Parathyroid adenoma (tissue), 2 donors: ENCODE results near the gene PGBD5.

Experiments used
- H2AFZ ChIP-seq: fragments of 300-600 bp; sonication (generic); one replicate; pipeline ENCODE4 v1.7.0; 2017; ENCODE audit warnings: antibody characterized with exemption, mild to moderate bottlenecking
- H3K27ac ChIP-seq: fragments of 300-600 bp; sonication (generic); one replicate; pipeline ENCODE4 v1.7.0; 2017
- H3K27me3 ChIP-seq: fragments of 300-600 bp; sonication (generic); one replicate; pipeline ENCODE4 v1.7.0; 2017; ENCODE audit warnings: low read length; ENCODE audit not compliant: control insufficient read depth, insufficient read depth
- H3K36me3 ChIP-seq: fragments of 300-600 bp; sonication (generic); one replicate; pipeline ENCODE4 v1.7.0; 2017; ENCODE audit warnings: low read length; ENCODE audit not compliant: control insufficient read depth, insufficient read depth
- H3K4me1 ChIP-seq: fragments of 300-600 bp; sonication (generic); one replicate; pipeline ENCODE4 v1.7.0; 2017; ENCODE audit warnings: control low read depth
- H3K4me2 ChIP-seq: fragments of 300-600 bp; sonication (generic); one replicate; pipeline ENCODE4 v1.7.0; 2017; ENCODE audit warnings: low read length
- H3K4me3 ChIP-seq: fragments of 300-600 bp; sonication (generic); one replicate; pipeline ENCODE4 v1.7.0; 2017; ENCODE audit warnings: low read depth, low read length
- H3K79me2 ChIP-seq: fragments of 300-600 bp; sonication (generic); one replicate; pipeline ENCODE4 v1.7.0; 2017; ENCODE audit warnings: control low read depth
- H3K9ac ChIP-seq: fragments of 300-600 bp; sonication (generic); one replicate; pipeline ENCODE4 v1.7.0; 2017; ENCODE audit warnings: mild to moderate bottlenecking
- H3K9me3 ChIP-seq: fragments of 300-600 bp; sonication (generic); one replicate; pipeline ENCODE4 v1.7.0; 2017; ENCODE audit warnings: low read length; ENCODE audit not compliant: control insufficient read depth
- CTCF ChIP-seq: fragments of 300-600 bp; sonication (generic); IDR thresholded peaks from one replicate; pipeline ENCODE4 v1.7.0; 2017; ENCODE audit warnings: antibody characterized with exemption, mild to moderate bottlenecking
- donor health status: primary hyperparathyroidism.

The PGBD5 gene

GRCh38 chr1:230276401-230276800 is 149.7 kb downstream of the PGBD5 start:
- no peak overlapping the region for H3K4me2 ChIP-seq
- H3K4me3 ChIP-seq, result no peak overlapping the region
- H3K36me3 ChIP-seq, result no peaks in the 10 kb centered on the region
- no peaks in the 10 kb centered on the region for H3K4me1 ChIP-seq
- H3K27ac ChIP-seq, result no peak overlapping the region
- H3K27me3 ChIP-seq, result no peaks in the 10 kb centered on the region
- no peaks in the 10 kb centered on the region for H3K9me3 ChIP-seq
- no peak overlapping the region for H2AFZ ChIP-seq
- H3K9ac ChIP-seq, result no peak overlapping the region
- H3K79me2 ChIP-seq, result no peaks in the 10 kb centered on the region
- TF ChIP-seq CTCF, result no peak

- H2AFZ ChIP-seq, result no peak overlapping the region
- no peaks in the 10 kb centered on the region for H3K4me1 ChIP-seq
- no peak overlapping the region for H3K9ac ChIP-seq
- no peaks in the 10 kb centered on the region for H3K79me2 ChIP-seq
- H3K9me3 ChIP-seq, result no peaks in the 10 kb centered on the region
- H3K27me3 ChIP-seq, result no peaks in the 10 kb centered on the region
- H3K4me3 ChIP-seq, result no peak overlapping the region
- TF ChIP-seq CTCF, result no peak
- H3K4me2 ChIP-seq, result no peak overlapping the region
- no peak overlapping the region for H3K27ac ChIP-seq
- H3K36me3 ChIP-seq, result no peaks in the 10 kb centered on the region
Observed at GRCh38 chr1:230274254-230274653, 151.9 kb downstream of the PGBD5 start.

GRCh38 chr1:230273141-230273710 is 152.9 kb downstream of the PGBD5 start:
- no peak overlapping the region for H3K4me3 ChIP-seq
- H3K79me2 ChIP-seq, result no peaks in the 10 kb centered on the region
- no peak for TF ChIP-seq CTCF
- H2AFZ ChIP-seq, result no peak overlapping the region
- H3K9me3 ChIP-seq, result no peaks in the 10 kb centered on the region
- H3K27me3 ChIP-seq, result no peaks in the 10 kb centered on the region
- H3K27ac ChIP-seq, result no peak overlapping the region
- no peaks in the 10 kb centered on the region for H3K36me3 ChIP-seq
- no peaks in the 10 kb centered on the region for H3K4me1 ChIP-seq
- no peak overlapping the region for H3K4me2 ChIP-seq
- no peak overlapping the region for H3K9ac ChIP-seq

GRCh38 chr1:230272557-230272956 is 153.6 kb downstream of the PGBD5 start:
- no peak overlapping the region for H3K27ac ChIP-seq
- no peaks in the 10 kb centered on the region for H3K36me3 ChIP-seq
- no peak overlapping the region for H3K4me3 ChIP-seq
- no peaks in the 10 kb centered on the region for H3K9me3 ChIP-seq
- no peak overlapping the region for H3K4me2 ChIP-seq
- no peak overlapping the region for H3K9ac ChIP-seq
- no peak overlapping the region for H2AFZ ChIP-seq
- no peaks in the 10 kb centered on the region for H3K27me3 ChIP-seq
- no peaks in the 10 kb centered on the region for H3K79me2 ChIP-seq
- no peak for TF ChIP-seq CTCF
- no peaks in the 10 kb centered on the region for H3K4me1 ChIP-seq

- Histone ChIP-seq H3K9ac (no peak overlapping the region), H3K4me2 (no peak overlapping the region), H2AFZ (no peak overlapping the region), H3K79me2 (no peaks in the 10 kb centered on the region), H3K9me3 (no peaks in the 10 kb centered on the region), H3K27me3 (no peaks in the 10 kb centered on the region), H3K27ac (no peak overlapping the region), H3K4me1 (no peaks in the 10 kb centered on the region), H3K36me3 (no peaks in the 10 kb centered on the region), H3K4me3 (no peak overlapping the region)
- no peak for TF ChIP-seq CTCF
Observed at GRCh38 chr1:230271300-230272035, 154.7 kb downstream of the PGBD5 start.
